Measurements from ENCODE around the gene GLRX3. TPM values are rescaled to one million over a fixed set of nuclear protein-coding genes. Genes with fewer than 3 reads are reported as not detected.

Gene GLRX3
- total and polyA plus RNA-seq, 10 of the 15 experiments (the other 5 are each of a cell fraction or from before 2014, with no cell fraction given) = 94.7 to 209 (median 131) TPM

- FAIRE-seq (no peak), ATAC-seq (no peak), DNase-seq (ENCODE audit: low read depth, low spot score) (no peak)
- SMC1A ChIA-PET (ENCODE audit: uncharacterized antibody, unreplicated experiment) = no interaction called here
- Histone ChIP-seq H3K4me2 (ENCODE audit: control insufficient read depth, insufficient read depth) (no peak overlapping the region), H3K9me3 (replicated peaks; ENCODE audit: control insufficient read depth, insufficient read depth, low read length) (no peaks in the 10 kb centered on the region), H3K36me3 (ENCODE audit: control insufficient read depth in 2 of 2, insufficient read depth in 2 of 2, low read length in 1 of 2) (no peaks in the 10 kb centered on the region), H3K27me3 (replicated peaks in 1 of 2; ENCODE audit: control insufficient read depth in 2 of 2, insufficient read depth in 2 of 2, low read length in 1 of 2) (no peaks in the 10 kb centered on the region), H3K27ac (ENCODE audit: control insufficient read depth, insufficient read depth) (no peak overlapping the region), H3K9ac (ENCODE audit: control insufficient read depth, insufficient read depth, low read length) (no peak overlapping the region), H3K79me2 (ENCODE audit: control insufficient read depth, insufficient read depth, low read length) (no peaks in the 10 kb centered on the region), H3K4me1 (ENCODE audit: control insufficient read depth, insufficient read depth, low read length) (no peaks in the 10 kb centered on the region), H3K4me3 (no peak overlapping the region), H4K20me1 (ENCODE audit: control insufficient read depth, insufficient read depth) (no peaks in the 10 kb centered on the region), H2AFZ (ENCODE audit: control insufficient read depth, low read depth, low read length) (no peak overlapping the region)
- POLR2A ChIA-PET = no interaction called here
- no TSS peak for BruUV-seq (replicated peaks)
- in situ Hi-C loops (cut with MboI) (no loop called here), intact Hi-C loops (cut with micrococcal nuclease; ENCODE audit: unreplicated experiment) (no loop called here)
- RAD21 ChIA-PET (ENCODE audit: unreplicated experiment) = no interaction called here
- 15% methylated on average over 4 of the region's 18 CpGs for WGBS (ENCODE audit: insufficient coverage, insufficient replicate concordance, low lambda C conversion rate, missing lambda C conversion rate)
- CTCF ChIA-PET = no interaction called here
- no peak for TF ChIP-seq ZBTB11 (CRISPR knock-in tag; IDR thresholded peaks at IDR 0.05)
- no peak for TF ChIP-seq ETV6 (conservative IDR thresholded peaks at IDR 0.05 in 1 of 2, IDR thresholded peaks at IDR 0.05 in 1 of 2; ENCODE audit: borderline replicate concordance in 1 of 2, low read depth in 1 of 2)
- no peak for TF ChIP-seq EP300 (IDR thresholded peaks at IDR 0.05; ENCODE audit: borderline replicate concordance in 1 of 2, control insufficient read depth in 1 of 2, low read depth in 2 of 2, low read length in 2 of 2)
- no peak for TF ChIP-seq RELA (IDR thresholded peaks at IDR 0.05; ENCODE audit: borderline replicate concordance, partially characterized antibody)
- no peak for TF ChIP-seq NFYA (IDR thresholded peaks at IDR 0.05; ENCODE audit: borderline replicate concordance, low read depth, low read length)
- no peak for TF ChIP-seq GABPA (IDR thresholded peaks at IDR 0.05; ENCODE audit: low read depth)
- TF ChIP-seq PAX8 (IDR thresholded peaks at IDR 0.05) = no peak
- TF ChIP-seq BCL11A (IDR thresholded peaks at IDR 0.05; ENCODE audit: low read depth, low read length) = no peak
- TF ChIP-seq SIN3A (IDR thresholded peaks at IDR 0.05; ENCODE audit: low read depth, low read length) = no peak
- TF ChIP-seq ESRRA (IDR thresholded peaks at IDR 0.05; ENCODE audit: low read length) = no peak
- TF ChIP-seq POU2F2 (IDR thresholded peaks at IDR 0.05; ENCODE audit: borderline replicate concordance, low read depth, low read length) = no peak
- TF ChIP-seq PAX5 (IDR thresholded peaks at IDR 0.05; ENCODE audit: borderline replicate concordance, low read depth, low read length) = no peak
- TF ChIP-seq FOXM1 (IDR thresholded peaks at IDR 0.05; ENCODE audit: low read depth, low read length) = no peak
- TF ChIP-seq ZBTB40 (IDR thresholded peaks at IDR 0.05; ENCODE audit: borderline replicate concordance) = no peak
- TF ChIP-seq HDAC6 (IDR thresholded peaks at IDR 0.05; ENCODE audit: unreplicated experiment) = no peak
- TF ChIP-seq SRF (IDR thresholded peaks at IDR 0.05; ENCODE audit: low read depth in 2 of 2, low read length in 2 of 2) = no peak
Observed at GRCh38 chr10:130203626-130204025, 67.4 kb downstream of the GLRX3 start.
